SJSA1 (cell line): Measurements from ENCODE around the gene CETP. TPM values are rescaled to one million over a fixed set of nuclear protein-coding genes. Genes with fewer than 3 reads are reported as not detected.

Experiments used
- DNase-seq, 2 experiments: peaks; one replicate each; pipeline ENCODE4 v3.0.0-alpha.2; 2015 to 2020; ENCODE audit warnings: low spot score in 2 of 2, low read depth in 1 of 2
- H3K27ac ChIP-seq: fragments of 250-450 bp; sonication (Bioruptor Pico); 2 replicates; pipeline ENCODE4 v1.5.1; 2020; ENCODE audit warnings: mild to moderate bottlenecking, moderate library complexity
- H3K27me3 ChIP-seq: fragments of 250-450 bp; sonication (Bioruptor Pico); replicated peaks from 2 replicates; pipeline ENCODE4 v1.5.1; 2020; ENCODE audit warnings: mild to moderate bottlenecking, moderate library complexity
- H3K36me3 ChIP-seq: fragments of 250-450 bp; sonication (Bioruptor Pico); 2 replicates; pipeline ENCODE4 v1.5.1; 2020; ENCODE audit warnings: mild to moderate bottlenecking
- H3K4me1 ChIP-seq: fragments of 250-450 bp; sonication (Bioruptor Pico); replicated peaks from 2 replicates; pipeline ENCODE4 v1.6.1; 2021; ENCODE audit warnings: mild to moderate bottlenecking
- H3K4me3 ChIP-seq: fragments of 250-450 bp; sonication (Bioruptor Pico); 2 replicates; pipeline ENCODE4 v1.5.1; 2020; ENCODE audit warnings: mild to moderate bottlenecking
- H3K9me3 ChIP-seq: fragments of 250-450 bp; sonication (Bioruptor Pico); replicated peaks from 2 replicates; pipeline ENCODE4 v1.5.1; 2020; ENCODE audit warnings: mild to moderate bottlenecking
- total RNA-seq: library from RNA; depleted of rRNA; stranded (reverse); fragments of >200 nt; shearing (Covaris generic); gene quantifications from 2 replicates; pipeline ENCODE4 v1.2.3, GENCODE V29; 2014

Gene CETP
- total RNA-seq, 1 experiment from 2014 or later = 0.08 TPM

- Histone ChIP-seq H3K27ac (peak overlapping the region; percentile 85; the same call in 1 of the 2 replicates), H3K9me3 (no peaks in the 10 kb centered on the region), H3K36me3 (peaks cover 21% of the 10 kb centered on the region), H3K27me3 (no peaks in the 10 kb centered on the region), H3K4me3 (no peak overlapping the region), H3K4me1 (peaks cover 27% of the 10 kb centered on the region)
- DNase-seq = no peak
These were observed 50.6 kb downstream of the CETP start for GRCh38 chr16:57012353-57012752.

GRCh38 chr16:57013229-57013628 is 51.5 kb downstream of the CETP start:
- H3K4me1 ChIP-seq = peaks cover 32% of the 10 kb centered on the region
- H3K9me3 ChIP-seq = no peaks in the 10 kb centered on the region
- H3K27ac ChIP-seq = peak overlapping the region; percentile 85
- no peaks in the 10 kb centered on the region for H3K27me3 ChIP-seq
- H3K36me3 ChIP-seq = peaks cover 30% of the 10 kb centered on the region
- H3K4me3 ChIP-seq = no peak overlapping the region
- peak in 1 of 2 experiments; percentile 39 for DNase-seq

GRCh38 chr16:57013902-57014301 is 52.2 kb downstream of the CETP start:
- Histone ChIP-seq H3K4me3 (no peak overlapping the region), H3K9me3 (no peaks in the 10 kb centered on the region), H3K36me3 (peaks cover 37% of the 10 kb centered on the region), H3K4me1 (peaks cover 32% of the 10 kb centered on the region), H3K27ac (peak overlapping the region; percentile 85), H3K27me3 (no peaks in the 10 kb centered on the region)
- DNase-seq = no peak

- H3K9me3 ChIP-seq = no peaks in the 10 kb centered on the region
- no peak for DNase-seq
- no peaks in the 10 kb centered on the region for H3K27me3 ChIP-seq
- no peak overlapping the region for H3K4me3 ChIP-seq
- peaks cover 57% of the 10 kb centered on the region for H3K36me3 ChIP-seq
- no peak overlapping the region for H3K27ac ChIP-seq
- peaks cover 32% of the 10 kb centered on the region for H3K4me1 ChIP-seq
These were observed 54.6 kb downstream of the CETP start for GRCh38 chr16:57016301-57016700.

- DNase-seq = no peak
- Histone ChIP-seq H3K36me3 (peaks cover 62% of the 10 kb centered on the region), H3K4me1 (peaks cover 32% of the 10 kb centered on the region), H3K9me3 (no peaks in the 10 kb centered on the region), H3K4me3 (no peak overlapping the region), H3K27ac (no peak overlapping the region), H3K27me3 (no peaks in the 10 kb centered on the region)
These were observed 55.1 kb downstream of the CETP start for GRCh38 chr16:57016831-57017230.

GRCh38 chr16:57017251-57017650 is 55.5 kb downstream of the CETP start:
- peaks cover 30% of the 10 kb centered on the region for H3K4me1 ChIP-seq
- H3K27ac ChIP-seq = no peak overlapping the region
- peaks cover 66% of the 10 kb centered on the region for H3K36me3 ChIP-seq
- no peaks in the 10 kb centered on the region for H3K9me3 ChIP-seq
- no peak for DNase-seq
- H3K27me3 ChIP-seq = no peaks in the 10 kb centered on the region
- H3K4me3 ChIP-seq = no peak overlapping the region

- H3K27me3 ChIP-seq = no peaks in the 10 kb centered on the region
- no peak overlapping the region for H3K4me3 ChIP-seq
- peaks cover 79% of the 10 kb centered on the region for H3K36me3 ChIP-seq
- H3K4me1 ChIP-seq = peaks cover 9% of the 10 kb centered on the region
- H3K27ac ChIP-seq = no peak overlapping the region
- DNase-seq = no peak
- no peaks in the 10 kb centered on the region for H3K9me3 ChIP-seq
These were observed 58.0 kb downstream of the CETP start for GRCh38 chr16:57019746-57020145.

- DNase-seq = no peak
- no peak overlapping the region for H3K4me3 ChIP-seq
- no peaks in the 10 kb centered on the region for H3K9me3 ChIP-seq
- H3K36me3 ChIP-seq = peaks cover 82% of the 10 kb centered on the region
- H3K27ac ChIP-seq = no peak overlapping the region
- no peaks in the 10 kb centered on the region for H3K27me3 ChIP-seq
- H3K4me1 ChIP-seq = 0 out of 2 replicates have a peak, but pooled peaks cover 4% of the 10 kb centered on the region
These were observed 58.9 kb downstream of the CETP start for GRCh38 chr16:57020651-57021050.

GRCh38 chr16:57021757-57022156 is 60.0 kb downstream of the CETP start:
- Histone ChIP-seq H3K4me3 (no peak overlapping the region), H3K27me3 (no peaks in the 10 kb centered on the region), H3K4me1 (0 out of 2 replicates have a peak, but pooled peaks cover 4% of the 10 kb centered on the region), H3K36me3 (peaks cover 84% of the 10 kb centered on the region), H3K9me3 (no peaks in the 10 kb centered on the region), H3K27ac (no peak overlapping the region)
- no peak for DNase-seq

- Histone ChIP-seq H3K9me3 (no peaks in the 10 kb centered on the region), H3K27me3 (no peaks in the 10 kb centered on the region), H3K4me1 (0 out of 2 replicates have a peak, but pooled peaks cover 4% of the 10 kb centered on the region), H3K4me3 (no peak overlapping the region), H3K36me3 (peaks cover 81% of the 10 kb centered on the region), H3K27ac (no peak overlapping the region)
- no peak for DNase-seq
These were observed 60.7 kb downstream of the CETP start for GRCh38 chr16:57022445-57022844.

- no peak for DNase-seq
- no peak overlapping the region for H3K27ac ChIP-seq
- no peaks in the 10 kb centered on the region for H3K27me3 ChIP-seq
These were observed 61.9 kb downstream of the CETP start for GRCh38 chr16:57023541-57024249.

GRCh38 chr16:57024894-57025680 is 63.3 kb downstream of the CETP start:
- no peaks in the 10 kb centered on the region for H3K4me1 ChIP-seq
- no peaks in the 10 kb centered on the region for H3K27me3 ChIP-seq
- DNase-seq = no peak
- no peak overlapping the region for H3K27ac ChIP-seq
- peaks cover 73% of the 10 kb centered on the region for H3K36me3 ChIP-seq
- H3K9me3 ChIP-seq = no peaks in the 10 kb centered on the region
- H3K4me3 ChIP-seq = no peak overlapping the region

More at GRCh38 chr16:57023541-57024249, 61.9 kb downstream of the CETP start:
- Histone ChIP-seq H3K4me3 (no peak overlapping the region), H3K4me1 (no peaks in the 10 kb centered on the region), H3K9me3 (no peaks in the 10 kb centered on the region), H3K36me3 (peaks cover 77% of the 10 kb centered on the region)

GRCh38 chr16:57025941-57026777 is 64.4 kb downstream of the CETP start:
- H3K4me1 ChIP-seq = no peaks in the 10 kb centered on the region
- H3K36me3 ChIP-seq = peaks cover 68% of the 10 kb centered on the region
- no peak for DNase-seq
- no peak overlapping the region for H3K4me3 ChIP-seq
- no peaks in the 10 kb centered on the region for H3K27me3 ChIP-seq
- H3K9me3 ChIP-seq = no peaks in the 10 kb centered on the region
- H3K27ac ChIP-seq = no peak overlapping the region

- Histone ChIP-seq H3K4me3 (no peak overlapping the region), H3K36me3 (peaks cover 68% of the 10 kb centered on the region), H3K27me3 (no peaks in the 10 kb centered on the region), H3K27ac (no peak overlapping the region), H3K4me1 (no peaks in the 10 kb centered on the region), H3K9me3 (no peaks in the 10 kb centered on the region)
- DNase-seq = no peak
These were observed 65.0 kb downstream of the CETP start for GRCh38 chr16:57026778-57027062.
